HG02610 (cell line): ENCODE results near the gene CLRN1.
"Not testable (repeated sequence)": the region's sequence is repeated elsewhere in the genome, so short reads cannot be mapped to it uniquely, and the experiment has no call there.

ENCODE experiments used
- ATAC-seq: cut with Tn5 transposase; IDR thresholded peaks from one replicate; pipeline ENCODE4 v1.9.1; 2021; ENCODE audit warnings: mild to moderate bottlenecking, moderate library complexity; ENCODE audit not compliant: unreplicated experiment

Gene CLRN1

GRCh38 chr3:150972366-150973071 is at the start of gene CLRN1:
CLRN1 (minus strand) TSS chr3:150972727; CDS start chr3:150972708, 19 bp downstream.
- no peak for ATAC-seq

GRCh38 chr3:151016478-151016795 is 43.9 kb upstream of the CLRN1 start:
- ATAC-seq: no peak

- ATAC-seq: no peak
These were observed 43.4 kb upstream of the CLRN1 start for GRCh38 chr3:151015767-151016477.

- ATAC-seq: no peak
These were observed 42.7 kb upstream of the CLRN1 start for GRCh38 chr3:151015181-151015580.

GRCh38 chr3:151014501-151015018 is 42.0 kb upstream of the CLRN1 start:
- ATAC-seq: no peak

GRCh38 chr3:151012753-151013152 is 40.2 kb upstream of the CLRN1 start:
- ATAC-seq: no peak

- no peak for ATAC-seq
These were observed 38.9 kb upstream of the CLRN1 start for GRCh38 chr3:151011427-151011826.

GRCh38 chr3:151009981-151010380 is 37.5 kb upstream of the CLRN1 start:
- ATAC-seq: no peak

- ATAC-seq: no peak
These were observed 36.9 kb upstream of the CLRN1 start for GRCh38 chr3:151009430-151009829.

GRCh38 chr3:151008699-151009098 is 36.2 kb upstream of the CLRN1 start:
- ATAC-seq: no peak

- ATAC-seq: no peak
These were observed 31.2 kb upstream of the CLRN1 start for GRCh38 chr3:151003768-151004134.

GRCh38 chr3:151003029-151003767 is 30.7 kb upstream of the CLRN1 start:
- ATAC-seq: no peak

- ATAC-seq: no peak
These were observed 29.8 kb upstream of the CLRN1 start for GRCh38 chr3:151002003-151002981.

GRCh38 chr3:150998996-150999395 is 26.5 kb upstream of the CLRN1 start:
- no peak for ATAC-seq

- ATAC-seq: no peak
These were observed 24.2 kb upstream of the CLRN1 start for GRCh38 chr3:150996731-150997130.

- no peak for ATAC-seq
These were observed 23.0 kb upstream of the CLRN1 start for GRCh38 chr3:150995510-150995909.

- no peak for ATAC-seq
These were observed 16.7 kb upstream of the CLRN1 start for GRCh38 chr3:150989208-150989607.

GRCh38 chr3:150988395-150988794 is 15.9 kb upstream of the CLRN1 start:
- not testable (repeated sequence) for ATAC-seq

GRCh38 chr3:150985711-150986110 is 13.2 kb upstream of the CLRN1 start:
- ATAC-seq: no peak

- ATAC-seq: no peak
These were observed 11.5 kb upstream of the CLRN1 start for GRCh38 chr3:150984066-150984465.
